Neural progenitor cell (in vitro differentiated cells): ENCODE measurements around the gene ZNF267.
"Not testable (repeated sequence)": the region's sequence is repeated elsewhere in the genome, so short reads cannot be mapped to it uniquely, and the experiment has no call there.

ENCODE experiments used
- CTCF ChIP-seq: fragments of 200-600 bp; sonication (generic); IDR thresholded peaks from 2 replicates; pipeline ENCODE4 v1.5.1; 2017; ENCODE audit warnings: antibody characterized with exemption, mild to moderate bottlenecking
- EZH2 ChIP-seq: fragments of 200-600 bp; sonication (generic); IDR thresholded peaks from 2 replicates; pipeline ENCODE4 v1.6.1; 2017; ENCODE audit warnings: antibody characterized with exemption, mild to moderate bottlenecking, moderate library complexity

GRCh38 chr16:31956221-31956620 is 82.6 kb downstream of the ZNF267 start:
- TF ChIP-seq CTCF, EZH2: not testable (repeated sequence)
